HFFc6 (cell line): ENCODE data around the gene OSBPL5. TPM values are rescaled to one million over a fixed set of nuclear protein-coding genes. Genes with fewer than 3 reads are reported as not detected.

Experiments
- DNase-seq: peaks from one replicate; pipeline ENCODE4 v3.0.0-alpha.2; 2018
- H3K27ac Mint-ChIP-seq: 2 replicates; pipeline ENCODE4 v1.8.0; 2020; ENCODE audit warnings: mild to moderate bottlenecking, mixed read lengths
- H3K27me3 Mint-ChIP-seq: 2 replicates; pipeline ENCODE4 v1.8.0; 2021; ENCODE audit warnings: mild to moderate bottlenecking, moderate library complexity, mixed read lengths; ENCODE audit not compliant: insufficient read depth
- H3K36me3 Mint-ChIP-seq: 2 replicates; pipeline ENCODE4 v1.8.0; 2021; ENCODE audit warnings: low read depth, mixed read lengths
- H3K4me1 Mint-ChIP-seq: 2 replicates; pipeline ENCODE4 v1.8.0; 2020; ENCODE audit warnings: low read depth, mixed read lengths
- H3K4me3 Mint-ChIP-seq: 2 replicates; pipeline ENCODE4 v1.8.0; 2020; ENCODE audit warnings: mild to moderate bottlenecking, moderate library complexity, mixed read lengths
- H3K9me3 Mint-ChIP-seq: 2 replicates; pipeline ENCODE4 v1.8.0; 2020; ENCODE audit warnings: mild to moderate bottlenecking, mixed read lengths
- CTCF ChIP-seq: fragments of 200-600 bp; sonication (generic); IDR thresholded peaks from 2 replicates; pipeline ENCODE4 v1.5.0; 2021; ENCODE audit warnings: antibody characterized with exemption, mild to moderate bottlenecking
- total RNA-seq, 6 experiments: library from RNA; stranded (reverse); fragmentation: NEBNext Ultra II Directional; extraction: Animal tissue kit (Norgen Biotek cat#: 25700); gene quantifications; 2 replicates in 1 of 6; 3 replicates in 5 of 6; pipeline ENCODE4 v1.2.3, GENCODE V29; 2021

Gene OSBPL5
- total RNA-seq, 6 experiments from 2014 or later: 32.6 to 42.6 (median 36.7) TPM

DNA sequence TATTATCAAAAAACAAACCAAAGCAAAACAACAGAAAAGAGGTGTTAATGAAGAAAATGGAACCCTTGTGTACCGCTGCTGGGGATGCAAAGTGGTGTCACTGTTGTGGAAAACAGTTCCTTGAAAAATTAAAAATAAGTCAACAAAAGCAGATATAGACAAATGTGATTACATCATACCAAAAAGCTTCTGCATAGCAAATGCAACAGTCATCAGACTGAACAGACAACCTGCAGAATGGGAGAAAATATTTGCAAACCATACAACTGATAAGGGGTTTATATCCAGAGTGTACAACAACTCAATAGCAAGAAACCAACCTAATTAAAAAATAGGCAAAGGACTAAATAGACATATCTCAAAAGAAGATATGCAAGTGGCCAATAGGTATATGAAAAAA lies 85.0 kb downstream of the OSBPL5 start:
- no peak for DNase-seq
- no peak for TF ChIP-seq CTCF
- peaks cover 16% of the 10 kb centered on the region for H3K27me3 Mint-ChIP-seq
- H3K4me1 Mint-ChIP-seq: peaks cover 9% of the 10 kb centered on the region
- H3K36me3 Mint-ChIP-seq: no peaks in the 10 kb centered on the region
- H3K4me3 Mint-ChIP-seq: no peak overlapping the region
- H3K9me3 Mint-ChIP-seq: no peaks in the 10 kb centered on the region
- no peak overlapping the region for H3K27ac Mint-ChIP-seq

DNA sequence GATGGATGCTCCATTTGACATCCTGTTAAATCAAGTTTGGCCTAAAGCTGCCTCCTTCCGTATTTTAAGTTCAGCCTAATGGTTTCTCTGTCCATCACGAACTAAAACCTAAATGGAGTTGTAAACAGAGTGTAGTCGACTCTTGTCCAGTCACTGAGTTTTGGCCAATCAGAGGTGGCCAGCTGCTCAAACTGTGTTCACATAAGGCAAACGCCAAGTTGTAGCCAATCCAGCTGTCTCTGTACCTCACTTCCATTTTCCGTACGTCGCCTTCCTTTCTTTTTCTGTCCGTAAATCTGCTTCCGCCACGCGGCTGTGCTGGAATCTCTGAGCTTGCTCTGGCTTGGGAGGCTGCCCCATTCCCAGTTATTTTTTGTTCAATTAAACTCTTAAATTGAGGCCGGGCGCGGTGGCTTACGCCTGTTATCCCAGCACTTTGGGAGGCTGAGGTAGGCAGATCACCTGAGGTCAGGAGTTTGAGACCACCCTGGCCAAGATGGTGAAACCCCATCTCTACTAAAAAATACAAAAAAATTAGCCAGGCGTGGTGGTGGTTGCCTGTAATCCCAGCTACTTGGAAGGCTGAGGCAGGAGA lies 87.2 kb downstream of the OSBPL5 start:
- no peak for DNase-seq
- H3K27me3 Mint-ChIP-seq: peaks cover 7% of the 10 kb centered on the region
- no peaks in the 10 kb centered on the region for H3K36me3 Mint-ChIP-seq
- peaks cover 9% of the 10 kb centered on the region for H3K4me1 Mint-ChIP-seq
- no peak overlapping the region for H3K27ac Mint-ChIP-seq
- H3K4me3 Mint-ChIP-seq: no peak overlapping the region
- TF ChIP-seq CTCF: no peak
- H3K9me3 Mint-ChIP-seq: no peaks in the 10 kb centered on the region

DNA sequence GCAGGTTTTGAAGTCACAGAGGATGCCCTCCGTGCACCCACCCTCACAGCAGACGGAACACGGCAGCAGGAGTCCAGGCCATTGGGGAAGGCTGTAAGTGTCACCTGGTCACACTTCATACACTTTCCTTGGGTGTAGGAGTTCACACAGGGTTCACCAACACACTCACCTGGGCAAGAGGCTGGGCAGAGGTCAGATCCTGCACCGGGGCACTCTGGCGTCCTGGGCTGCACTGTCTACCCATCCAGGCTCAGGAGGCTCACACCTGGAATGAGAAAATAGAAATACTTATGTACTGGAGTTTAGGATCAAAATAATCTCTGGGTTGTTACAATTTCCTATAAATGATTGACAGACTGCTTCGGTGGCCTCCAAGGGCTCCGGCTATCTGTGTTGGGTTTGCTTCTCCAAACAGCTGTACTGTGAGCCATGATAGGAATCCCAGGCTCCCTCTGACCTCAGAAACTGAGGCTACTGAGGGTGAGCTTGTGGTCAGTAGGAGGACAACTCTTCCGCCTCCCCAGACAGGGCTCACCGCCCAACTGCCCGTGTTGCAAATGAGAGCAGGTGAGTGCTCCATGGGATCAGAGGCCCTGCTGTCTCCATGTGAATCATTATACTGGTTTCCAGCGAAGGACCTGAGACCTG lies 87.8 kb downstream of the OSBPL5 start:
- peaks cover 7% of the 10 kb centered on the region for H3K27me3 Mint-ChIP-seq
- DNase-seq: no peak
- TF ChIP-seq CTCF: no peak
- no peak overlapping the region for H3K27ac Mint-ChIP-seq
- no peaks in the 10 kb centered on the region for H3K36me3 Mint-ChIP-seq
- H3K4me1 Mint-ChIP-seq: peaks cover 9% of the 10 kb centered on the region
- no peak overlapping the region for H3K4me3 Mint-ChIP-seq
- H3K9me3 Mint-ChIP-seq: no peaks in the 10 kb centered on the region

GRCh38 chr11:3074912-3075589 lies 90.1 kb downstream of the OSBPL5 start:
- H3K27me3 Mint-ChIP-seq: peaks cover 8% of the 10 kb centered on the region
- TF ChIP-seq CTCF: no peak
- H3K4me3 Mint-ChIP-seq: no peak overlapping the region
- no peaks in the 10 kb centered on the region for H3K9me3 Mint-ChIP-seq
- no peak for DNase-seq
- H3K27ac Mint-ChIP-seq: no peak overlapping the region
- peaks cover 5% of the 10 kb centered on the region for H3K4me1 Mint-ChIP-seq
- H3K36me3 Mint-ChIP-seq: no peaks in the 10 kb centered on the region

- no peak overlapping the region for H3K4me3 Mint-ChIP-seq
- no peaks in the 10 kb centered on the region for H3K36me3 Mint-ChIP-seq
- no peak for TF ChIP-seq CTCF
- H3K27me3 Mint-ChIP-seq: peaks cover 9% of the 10 kb centered on the region
- no peaks in the 10 kb centered on the region for H3K9me3 Mint-ChIP-seq
- H3K27ac Mint-ChIP-seq: no peak overlapping the region
- no peaks in the 10 kb centered on the region for H3K4me1 Mint-ChIP-seq
- no peak for DNase-seq
Observed at GRCh38 chr11:3073029-3073435, 92.1 kb downstream of the OSBPL5 start.
